B cell (primary cell): ENCODE measurements around the gene CDH2. TPM values are rescaled to one million over a fixed set of nuclear protein-coding genes. Genes with fewer than 3 reads are reported as not detected.

Source experiments
- ATAC-seq: fragments of 200-7000 bp; cut with Tn5 transposase; one replicate; pipeline ENCODE4 v1.10.0; 2021; ENCODE audit warnings: low read depth, mild to moderate bottlenecking, moderate number of reproducible peaks, moderate library complexity
- CTCF ChIA-PET: fragments of 350-600 bp; sonication (Branson Sonifier 250); formaldehyde crosslinking; loops from one replicate; lab custom pipeline; 2021; ENCODE audit warnings: antibody characterized with exemption, inconsistent platforms; lab: Charles Lee
- POLR2A ChIA-PET: fragments of 350-600 bp; sonication (Branson Sonifier 250); formaldehyde crosslinking; loops from one replicate; lab custom pipeline; 2021; ENCODE audit warnings: antibody characterized with exemption; lab: Charles Lee
- DNase-seq: peaks from one replicate; pipeline ENCODE4 v3.0.0; 2013
- H2AFZ ChIP-seq: 2 replicates; pipeline ENCODE4 v1.6.1; 2012; ENCODE audit warnings: mild to moderate bottlenecking, low read depth, low read length; ENCODE audit not compliant: insufficient read depth, poor library complexity, severe bottlenecking
- H3K27ac ChIP-seq, 2 donors: 1 replicate in 1 of 2; 2 replicates in 1 of 2; pipeline ENCODE4 v1.5.1; 2012 to 2013; ENCODE audit warnings: low read length in 2 of 2, mild to moderate bottlenecking in 2 of 2, moderate library complexity in 1 of 2
- H3K27me3 ChIP-seq, 4 experiments: fragments of 200-600 bp in 1 of 4; sonication (generic) in 1 of 4; replicated peaks in 1 of 4; 1 replicate in 2 of 4; 2 replicates in 2 of 4; pipeline versions ENCODE4 v1.6.1 to v1.7.0; 2013 to 2016; ENCODE audit warnings: low read length in 3 of 4, mild to moderate bottlenecking in 2 of 4, mixed read lengths in 1 of 4, moderate library complexity in 1 of 4; ENCODE audit not compliant: insufficient read depth in 4 of 4, control insufficient read depth in 3 of 4; ENCODE audit errors: control extremely low read depth in 1 of 4
- H3K36me3 ChIP-seq, 2 experiments: replicated peaks in 1 of 2; 1 replicate in 1 of 2; 2 replicates in 1 of 2; pipeline versions ENCODE4 v1.6.1 to v1.7.1; 2013; ENCODE audit warnings: low read length in 1 of 2; ENCODE audit not compliant: insufficient read depth in 2 of 2, control insufficient read depth in 1 of 2; ENCODE audit errors: control extremely low read depth in 1 of 2, extremely low read depth in 1 of 2
- H3K4me1 ChIP-seq, 2 donors: fragments of 200-600 bp in 1 of 2; sonication (generic) in 1 of 2; 1 replicate in 1 of 2; 2 replicates in 1 of 2; pipeline versions ENCODE4 v1.5.1 to v1.6.1; 2013 to 2017; ENCODE audit warnings: low read length in 2 of 2; ENCODE audit not compliant: control insufficient read depth in 2 of 2, insufficient read depth in 2 of 2
- H3K4me2 ChIP-seq: replicated peaks from 2 replicates; pipeline ENCODE3; 2012; ENCODE audit warnings: mild to moderate bottlenecking, low read depth, low read length; ENCODE audit not compliant: poor library complexity, severe bottlenecking
- H3K4me3 ChIP-seq, 5 experiments: fragments of 200-600 bp in 1 of 5; sonication (generic) in 1 of 5; 1 replicate in 3 of 5; 2 replicates in 2 of 5; pipeline versions ENCODE4 v1.5.1 to v1.7.0; 2011 to 2016; ENCODE audit warnings: low read length in 4 of 5, mild to moderate bottlenecking in 4 of 5, low read depth in 2 of 5, control low read depth in 1 of 5, moderate library complexity in 1 of 5; ENCODE audit not compliant: insufficient read depth in 1 of 5; ENCODE audit errors: control extremely low read depth in 1 of 5, extremely low read depth in 1 of 5
- H3K79me2 ChIP-seq: fragments of 200-600 bp; sonication (generic); one replicate; pipeline ENCODE4 v1.6.0; 2016; ENCODE audit warnings: low read length; ENCODE audit not compliant: control insufficient read depth, insufficient read depth
- H3K9ac ChIP-seq: fragments of 200-600 bp; sonication (generic); 2 replicates; pipeline ENCODE4 v1.6.1; 2017; ENCODE audit warnings: mild to moderate bottlenecking, low read length, moderate library complexity
- H3K9me3 ChIP-seq, 3 donors: one replicate each; pipeline versions ENCODE4 v1.6.1 to v1.7.1; 2013; ENCODE audit warnings: low read length in 2 of 3; ENCODE audit not compliant: control insufficient read depth in 2 of 3, insufficient read depth in 1 of 3; ENCODE audit errors: control extremely low read depth in 1 of 3
- H4K20me1 ChIP-seq: 2 replicates; pipeline ENCODE4 v1.6.0; 2012; ENCODE audit warnings: mild to moderate bottlenecking, low read length; ENCODE audit not compliant: insufficient read depth, control insufficient read depth, poor library complexity, severe bottlenecking
- H3K27ac Mint-ChIP-seq: one replicate; pipeline ENCODE4 v1.8.0; 2021; ENCODE audit warnings: mixed read lengths
- H3K27me3 Mint-ChIP-seq: one replicate; pipeline ENCODE4 v1.8.0; 2021; ENCODE audit warnings: mixed read lengths
- H3K4me1 Mint-ChIP-seq: one replicate; pipeline ENCODE4 v1.8.0; 2021; ENCODE audit warnings: mixed read lengths
- H3K4me3 Mint-ChIP-seq: one replicate; pipeline ENCODE4 v1.8.0; 2021; ENCODE audit warnings: mixed read lengths
- H3K9me3 Mint-ChIP-seq: one replicate; pipeline ENCODE4 v1.8.0; 2022; ENCODE audit warnings: mixed read lengths; ENCODE audit not compliant: insufficient read depth
- CTCF ChIP-seq: fragments of 200-600 bp; IDR thresholded peaks from one replicate; pipeline ENCODE4 v1.8.0; 2022; ENCODE audit warnings: antibody characterized with exemption, mild to moderate bottlenecking
- EZH2 ChIP-seq: IDR thresholded peaks from 2 replicates; pipeline ENCODE4 v1.6.1; 2012; ENCODE audit warnings: borderline replicate concordance, low read depth, mild to moderate bottlenecking, moderate library complexity, low read length; ENCODE audit not compliant: insufficient read depth, poor library complexity, severe bottlenecking
- WGBS: methylation state at CpG from one replicate; pipeline ENCODE4 v1.1.5; 2013; ENCODE audit warnings: missing lambda C conversion rate; ENCODE audit not compliant: insufficient coverage; 5-methylcytosine and 5-hydroxymethylcytosine counted together
- intact Hi-C: fragments of 100-400 bp; cut with micrococcal nuclease; formaldehyde crosslinking; loops from one replicate; pipeline ENCODE4 v1.10.0; 2022
- polyA plus RNA-seq: library from polyadenylated mRNA; depleted of rRNA; stranded (reverse); fragments of >200 nt; gene quantifications from 2 replicates; pipeline ENCODE4 v1.2.3, GENCODE V29; 2012
- total RNA-seq, 2 donors: library from RNA; stranded (reverse); fragments of 120-200 nt in 1 of 2; gene quantifications; 1 replicate in 1 of 2; 2 replicates in 1 of 2; pipeline versions ENCODE4 v1.2.3 to v1.2.4, GENCODE V29; 2013 to 2022

CDH2 gene
- total and polyA plus RNA-seq, 2 donors (not counting 1 experiment from before 2014, with no cell fraction given) = not detected

GRCh38 chr18:27983780-27984179 is 193.2 kb downstream of the CDH2 start:
- intact Hi-C loops = no loop called here
- Histone ChIP-seq H3K9ac (no peak overlapping the region), H3K79me2 (no peaks in the 10 kb centered on the region), H3K4me3 (no peak overlapping the region), H3K27me3 (no peaks in the 10 kb centered on the region), H3K27ac (no peak overlapping the region), H3K4me1 (no peaks in the 10 kb centered on the region), H2AFZ (no peak overlapping the region), H4K20me1 (no peaks in the 10 kb centered on the region), H3K36me3 (no peaks in the 10 kb centered on the region), H3K4me2 (no peak overlapping the region), H3K9me3 (no peaks in the 10 kb centered on the region)
- no peak overlapping the region for H3K4me3 Mint-ChIP-seq
- TF ChIP-seq EZH2 = no peak
- no peak for TF ChIP-seq CTCF
- DNase-seq = no peak
- H3K27me3 Mint-ChIP-seq = no peaks in the 10 kb centered on the region
- ChIA-PET POLR2A (no interaction called here), CTCF (no interaction called here)
- H3K4me1 Mint-ChIP-seq = no peaks in the 10 kb centered on the region
- H3K27ac Mint-ChIP-seq = no peak overlapping the region
- H3K9me3 Mint-ChIP-seq = peaks cover 5% of the 10 kb centered on the region
- no peak for ATAC-seq

- H3K27ac ChIP-seq = no peak overlapping the region
- ATAC-seq (no peak), DNase-seq (no peak)
- no peaks in the 10 kb centered on the region for H3K4me1 ChIP-seq
- H3K9me3 ChIP-seq = peaks cover 0 to 5% (median 0%) of the 10 kb centered on the region in 3 donors
- Mint-ChIP-seq H3K27ac (no peak overlapping the region), H3K9me3 (peaks cover 5% of the 10 kb centered on the region), H3K4me1 (no peaks in the 10 kb centered on the region), H3K27me3 (no peaks in the 10 kb centered on the region), H3K4me3 (no peak overlapping the region)
- no peak overlapping the region for H3K4me2 ChIP-seq
- H3K27me3 ChIP-seq = no peaks in the 10 kb centered on the region
- no peaks in the 10 kb centered on the region for H4K20me1 ChIP-seq
- ChIA-PET POLR2A (no interaction called here), CTCF (no interaction called here)
- no peak overlapping the region for H3K9ac ChIP-seq
- intact Hi-C loops = no loop called here
- no peaks in the 10 kb centered on the region for H3K79me2 ChIP-seq
- TF ChIP-seq EZH2 = no peak
- no peak for TF ChIP-seq CTCF
- no peaks in the 10 kb centered on the region for H3K36me3 ChIP-seq
- WGBS = 100% methylated on average over 1 of the region's 7 CpGs
- H3K4me3 ChIP-seq = no peak overlapping the region
- no peak overlapping the region for H2AFZ ChIP-seq
Observed at GRCh38 chr18:27976806-27977408, 200.0 kb downstream of the CDH2 start.
